ENCODE data around the gene SUMO2.

DNA sequence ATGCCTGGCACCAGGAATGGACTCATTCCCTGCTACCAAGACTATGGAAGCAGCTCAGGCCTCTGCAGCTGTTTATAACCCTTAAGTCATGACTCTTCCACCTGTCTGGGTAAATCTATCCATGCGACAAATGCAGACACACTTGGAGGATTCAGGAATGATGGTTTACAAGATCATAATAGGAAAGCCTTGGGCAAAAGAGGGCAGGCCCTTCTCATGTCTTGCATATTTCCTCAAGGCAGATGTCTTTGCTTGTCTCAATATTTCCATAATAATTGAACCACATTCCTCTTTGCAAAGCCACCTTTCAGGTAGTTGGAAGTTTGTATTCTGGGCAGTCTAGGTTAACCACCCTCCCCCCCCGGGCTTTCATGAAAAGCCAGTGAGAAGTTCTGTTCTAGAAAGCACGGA lies 27.6 kb downstream of the SUMO2 start:
- TF ChIP-seq, protein P1, sequence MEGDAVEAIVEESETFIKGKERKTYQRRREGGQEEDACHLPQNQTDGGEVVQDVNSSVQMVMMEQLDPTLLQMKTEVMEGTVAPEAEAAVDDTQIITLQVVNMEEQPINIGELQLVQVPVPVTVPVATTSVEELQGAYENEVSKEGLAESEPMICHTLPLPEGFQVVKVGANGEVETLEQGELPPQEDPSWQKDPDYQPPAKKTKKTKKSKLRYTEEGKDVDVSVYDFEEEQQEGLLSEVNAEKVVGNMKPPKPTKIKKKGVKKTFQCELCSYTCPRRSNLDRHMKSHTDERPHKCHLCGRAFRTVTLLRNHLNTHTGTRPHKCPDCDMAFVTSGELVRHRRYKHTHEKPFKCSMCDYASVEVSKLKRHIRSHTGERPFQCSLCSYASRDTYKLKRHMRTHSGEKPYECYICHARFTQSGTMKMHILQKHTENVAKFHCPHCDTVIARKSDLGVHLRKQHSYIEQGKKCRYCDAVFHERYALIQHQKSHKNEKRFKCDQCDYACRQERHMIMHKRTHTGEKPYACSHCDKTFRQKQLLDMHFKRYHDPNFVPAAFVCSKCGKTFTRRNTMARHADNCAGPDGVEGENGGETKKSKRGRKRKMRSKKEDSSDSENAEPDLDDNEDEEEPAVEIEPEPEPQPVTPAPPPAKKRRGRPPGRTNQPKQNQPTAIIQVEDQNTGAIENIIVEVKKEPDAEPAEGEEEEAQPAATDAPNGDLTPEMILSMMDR (IDR thresholded peaks at IDR 0.05), result no peak
- no peak for TF ChIP-seq POLR2A (IDR thresholded peaks at IDR 0.05)
